IPS-18c (cell line): Measurements from ENCODE around the gene UBALD1.

ENCODE experiments used
- H3K4me3 ChIP-seq: 2 replicates; pipeline ENCODE4 v1.7.0; 2013; ENCODE audit warnings: low read depth, mild to moderate bottlenecking, low read length, moderate library complexity; ENCODE audit not compliant: insufficient read depth
- H3K9me3 ChIP-seq: one replicate; pipeline ENCODE4 v1.6.1; 2013; ENCODE audit warnings: mild to moderate bottlenecking, low read length, moderate library complexity; ENCODE audit not compliant: control insufficient read depth, insufficient read depth

UBALD1 gene

GRCh38 chr16:4624827-4625559 lies 10.3 kb upstream of the UBALD1 start:
- Histone ChIP-seq H3K9me3 (no peaks in the 10 kb centered on the region), H3K4me3 (peak overlapping the region; percentile 93)

- Histone ChIP-seq H3K9me3 (no peaks in the 10 kb centered on the region), H3K4me3 (peak within 1 kb of the TSS; percentile 93)
Observed at GRCh38 chr16:4624015-4624826, 9.5 kb upstream of the UBALD1 start, which contains the start of gene MGRN1. Gene MGRN1, plus strand, starts transcription at chr16:4624826. Its CDS starts 135 bp downstream, at chr16:4624961.

GRCh38 chr16:4623593-4623992 lies 8.9 kb upstream of the UBALD1 start:
- Histone ChIP-seq H3K4me3 (no peak overlapping the region), H3K9me3 (no peaks in the 10 kb centered on the region)

- H3K4me3 ChIP-seq: no peak overlapping the region
- no peaks in the 10 kb centered on the region for H3K9me3 ChIP-seq
Observed at GRCh38 chr16:4618645-4619418, 4.1 kb upstream of the UBALD1 start.

GRCh38 chr16:4617880-4618279 lies 3.2 kb upstream of the UBALD1 start:
- H3K4me3 ChIP-seq: no peak overlapping the region
- H3K9me3 ChIP-seq: no peaks in the 10 kb centered on the region

- Histone ChIP-seq H3K9me3 (no peaks in the 10 kb centered on the region), H3K4me3 (peak overlapping the region; percentile 87)
Observed at GRCh38 chr16:4616047-4616811, 1.5 kb upstream of the UBALD1 start.

GRCh38 chr16:4615384-4616046 lies 827 bp upstream of the UBALD1 start:
- peak overlapping the region; percentile 87 for H3K4me3 ChIP-seq
- H3K9me3 ChIP-seq: no peaks in the 10 kb centered on the region

GRCh38 chr16:4613636-4614570 lies 785 bp downstream of the UBALD1 start:
- Histone ChIP-seq H3K9me3 (no peaks in the 10 kb centered on the region), H3K4me3 (peak overlapping the region; percentile 87)

- H3K4me3 ChIP-seq: peak overlapping the region; percentile 87
- H3K9me3 ChIP-seq: no peaks in the 10 kb centered on the region
Observed at GRCh38 chr16:4612977-4613635, 1.6 kb downstream of the UBALD1 start.

GRCh38 chr16:4612474-4612931 lies 2.2 kb downstream of the UBALD1 start:
- Histone ChIP-seq H3K9me3 (no peaks in the 10 kb centered on the region), H3K4me3 (peak overlapping the region; percentile 87; the same call in 1 of the 2 replicates)

- H3K4me3 ChIP-seq: no peak overlapping the region; the same call in 1 of the 2 replicates
- no peaks in the 10 kb centered on the region for H3K9me3 ChIP-seq
Observed at GRCh38 chr16:4611337-4612021, 3.2 kb downstream of the UBALD1 start.

- H3K9me3 ChIP-seq: no peaks in the 10 kb centered on the region
- H3K4me3 ChIP-seq: no peak overlapping the region
Observed at GRCh38 chr16:4610011-4611005, 4.4 kb downstream of the UBALD1 start.

GRCh38 chr16:4609200-4610010 lies 5.3 kb downstream of the UBALD1 start:
- no peaks in the 10 kb centered on the region for H3K9me3 ChIP-seq
- no peak overlapping the region for H3K4me3 ChIP-seq
